Suppressor macrophage treated with lipopolysaccharide for 1 hour (primary cell): Measurements from ENCODE around the gene POU2F2.
"Not testable (repeated sequence)": the region's sequence is repeated elsewhere in the genome, so short reads cannot be mapped to it uniquely, and the experiment has no call there.

ENCODE experiments used
- DNase-seq, 3 donors: peaks; one replicate each; pipeline ENCODE4 v3.0.0-alpha.2; 2020 to 2022

POU2F2 gene

GRCh38 chr19:42053037-42053935 lies 79.0 kb downstream of the POU2F2 start:
- DNase-seq = no peak

DNA sequence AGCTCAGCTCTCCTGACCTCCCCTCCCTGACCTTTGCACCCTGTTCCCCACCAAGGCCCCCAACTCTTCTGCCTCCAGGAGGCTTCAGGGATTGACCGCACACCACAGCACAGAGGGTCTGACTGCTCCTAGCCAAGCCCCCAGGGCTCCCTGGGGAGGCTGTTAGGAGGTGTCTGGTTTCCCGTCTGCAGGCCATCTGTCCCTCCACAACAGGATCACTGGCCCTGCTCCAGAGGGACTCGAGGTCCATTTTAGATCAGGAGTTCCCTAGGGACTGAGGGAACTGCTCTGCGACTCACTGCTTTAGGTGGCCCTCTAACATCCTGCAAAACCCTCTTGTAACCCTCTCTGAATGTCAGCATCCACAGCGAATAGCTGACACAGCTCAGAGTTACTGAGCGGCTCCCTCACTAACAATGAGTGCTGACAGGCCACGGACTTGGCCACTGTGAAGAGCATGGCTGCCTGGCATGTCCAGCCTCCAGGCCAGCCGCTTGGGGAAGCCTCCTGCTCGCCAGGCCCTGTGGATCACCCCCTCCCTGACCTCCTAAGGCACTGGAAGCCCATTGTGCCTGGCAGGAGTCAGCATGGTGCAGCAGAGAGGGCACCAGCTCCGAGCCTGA lies 79.9 kb downstream of the POU2F2 start:
- DNase-seq = no peak

DNA sequence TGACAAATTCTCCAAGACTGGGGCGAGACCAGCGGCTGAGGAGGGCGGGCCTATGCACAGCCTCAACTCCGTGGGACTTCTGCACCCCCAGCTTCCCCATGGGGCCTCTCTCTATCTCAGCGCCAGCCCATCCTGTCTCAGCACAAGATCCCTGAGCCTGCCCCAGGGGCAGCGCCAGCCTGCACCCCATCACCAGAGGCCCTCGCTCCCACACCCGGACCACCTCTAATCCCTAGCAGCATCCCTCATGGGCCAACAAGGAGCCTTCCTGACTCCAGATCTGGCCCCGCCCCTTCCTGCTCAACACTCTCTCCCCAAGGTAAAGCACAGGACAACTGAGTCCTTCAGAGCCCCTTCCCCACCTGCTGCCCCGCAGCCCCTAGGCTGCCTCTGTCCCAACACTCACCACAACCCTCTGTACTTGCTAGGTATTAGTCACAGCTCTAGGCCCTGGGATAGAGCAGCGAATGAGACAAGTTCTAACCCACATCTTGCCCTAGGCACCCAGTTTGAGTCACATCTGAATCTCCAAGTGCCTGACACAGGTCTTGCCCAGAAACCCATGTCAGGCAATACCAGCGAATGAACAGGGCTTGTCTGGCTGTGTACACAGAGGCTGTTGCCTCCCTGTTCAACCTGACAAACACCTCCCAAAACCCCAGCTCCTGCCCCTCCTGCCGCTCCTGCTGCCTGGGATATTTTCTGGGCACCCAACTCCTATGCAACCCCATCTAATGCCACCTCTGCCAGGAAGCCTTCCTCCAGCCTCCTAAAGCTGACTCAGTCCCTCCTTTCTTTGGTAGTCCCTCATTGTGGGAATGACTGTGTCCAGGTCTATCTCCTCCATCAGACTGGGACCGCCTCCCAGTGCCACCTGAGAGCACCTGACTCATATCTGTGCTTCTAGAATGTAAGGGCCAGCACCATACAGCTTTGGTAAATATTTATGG lies 80.8 kb downstream of the POU2F2 start:
- no peak for DNase-seq

GRCh38 chr19:42048992-42049391 lies 83.3 kb downstream of the POU2F2 start:
- DNase-seq = no peak

GRCh38 chr19:42045575-42045974 lies 86.7 kb downstream of the POU2F2 start:
- DNase-seq = no peak

DNA sequence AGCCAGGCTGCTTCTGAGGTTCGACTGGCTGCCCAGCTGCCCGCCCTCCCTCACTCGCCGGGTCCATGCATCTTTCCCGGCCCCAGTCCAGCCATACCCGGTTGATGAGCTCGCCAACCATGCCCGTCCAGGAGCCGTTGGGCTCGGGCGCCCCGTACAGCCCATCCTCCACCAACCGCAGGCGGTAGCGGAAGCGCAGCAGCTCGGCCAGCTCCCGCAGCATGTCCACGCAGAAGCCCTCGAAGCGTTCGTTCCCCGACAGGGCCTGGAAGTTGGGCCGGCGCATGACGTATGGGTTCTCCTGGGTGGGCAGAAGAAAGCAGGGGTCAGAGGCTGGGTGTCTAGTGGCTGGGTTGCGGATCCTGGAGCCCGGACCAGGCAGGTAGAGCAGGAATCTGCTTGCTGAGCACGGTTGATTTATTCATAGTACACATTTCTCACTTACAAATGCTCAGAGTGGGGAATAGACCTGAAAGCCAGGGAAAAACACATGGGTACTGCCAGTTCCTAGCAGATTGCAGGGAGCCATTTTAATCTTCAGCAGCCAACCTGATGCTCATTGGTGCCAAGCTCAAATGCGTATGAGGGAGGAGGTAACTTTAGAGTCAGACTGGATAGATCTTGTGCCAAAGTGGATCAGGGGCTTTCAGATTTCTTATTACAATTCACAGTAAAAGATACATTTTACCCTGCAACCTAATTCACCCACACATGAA lies 89.6 kb downstream of the POU2F2 start:
- DNase-seq = no peak

DNA sequence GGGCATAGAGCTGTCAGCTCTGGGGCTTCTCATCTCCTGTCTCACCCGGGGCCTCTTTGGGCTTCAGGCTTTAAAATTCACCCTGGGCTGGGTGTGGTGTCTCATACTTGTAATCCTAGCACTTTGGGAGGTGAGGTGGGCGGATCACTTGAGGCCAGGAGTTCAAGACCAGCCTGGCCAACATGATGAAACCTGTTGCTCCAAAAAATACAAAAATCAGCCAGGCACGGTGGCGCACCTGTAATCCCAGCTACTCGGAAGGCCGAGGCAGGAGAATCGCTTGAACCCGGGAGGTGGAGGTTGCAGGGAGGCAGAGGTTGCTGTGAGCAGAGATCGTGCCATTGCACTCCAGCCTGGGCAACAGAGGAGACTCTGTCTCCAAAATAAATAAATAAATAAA lies 91.8 kb downstream of the POU2F2 start:
- not testable (repeated sequence) for DNase-seq

GRCh38 chr19:42040031-42040430 lies 92.2 kb downstream of the POU2F2 start:
- no peak for DNase-seq

DNA sequence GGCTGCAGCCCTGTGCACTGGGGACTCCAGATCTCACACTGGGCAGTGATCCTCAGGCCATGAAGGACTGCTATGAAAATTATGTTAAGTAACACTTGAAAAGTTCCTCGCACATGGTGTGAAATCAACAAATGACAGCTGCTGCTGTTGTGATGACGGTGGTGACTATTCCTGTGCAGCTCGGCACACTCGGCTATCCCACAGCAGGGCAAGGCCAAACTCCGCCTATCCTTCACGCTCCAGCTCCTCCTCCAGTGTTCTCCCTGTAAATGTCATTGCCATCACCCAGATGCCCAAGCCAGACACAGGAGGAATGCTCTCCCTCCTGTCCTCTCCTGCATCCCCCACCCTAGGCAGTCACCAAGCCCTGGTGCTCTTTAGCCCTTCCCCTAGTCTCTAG lies 93.6 kb downstream of the POU2F2 start:
- no peak for DNase-seq

DNA sequence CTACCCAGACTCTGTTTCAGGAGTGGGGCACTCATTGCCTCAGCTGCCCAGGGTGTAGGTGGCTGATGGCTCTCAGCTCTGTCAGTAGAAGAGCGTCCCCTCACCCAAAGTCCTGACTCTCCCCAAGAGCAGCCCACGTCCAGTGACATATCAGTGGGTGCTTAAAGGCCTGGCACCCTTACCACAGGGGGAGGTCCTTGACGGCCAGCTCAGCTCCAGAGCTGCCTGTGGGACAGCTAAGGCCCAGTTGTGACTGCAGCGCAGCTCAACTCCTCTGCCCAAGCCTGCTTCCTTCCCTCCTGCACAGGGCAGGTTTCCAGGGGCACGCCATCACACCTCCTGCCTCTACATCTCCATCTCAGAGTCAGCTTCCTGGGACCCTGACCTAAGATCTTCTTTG lies 94.6 kb downstream of the POU2F2 start:
- DNase-seq = no peak
